Fibroblast of skin of scalp (primary cell): Measurements from ENCODE around the gene KCNK3.
"Not testable (repeated sequence)": the region's sequence is repeated elsewhere in the genome, so short reads cannot be mapped to it uniquely, and the experiment has no call there.

Source experiments
- DNase-seq: peaks from one replicate; pipeline ENCODE4 v3.0.0-alpha.2; 2013

KCNK3 gene

GRCh38 chr2:26733413-26733812 lies 40.9 kb downstream of the KCNK3 start:
- no peak for DNase-seq

- DNase-seq, result peak; percentile 72
These were observed 42.6 kb downstream of the KCNK3 start for GRCh38 chr2:26735097-26735496.

DNA sequence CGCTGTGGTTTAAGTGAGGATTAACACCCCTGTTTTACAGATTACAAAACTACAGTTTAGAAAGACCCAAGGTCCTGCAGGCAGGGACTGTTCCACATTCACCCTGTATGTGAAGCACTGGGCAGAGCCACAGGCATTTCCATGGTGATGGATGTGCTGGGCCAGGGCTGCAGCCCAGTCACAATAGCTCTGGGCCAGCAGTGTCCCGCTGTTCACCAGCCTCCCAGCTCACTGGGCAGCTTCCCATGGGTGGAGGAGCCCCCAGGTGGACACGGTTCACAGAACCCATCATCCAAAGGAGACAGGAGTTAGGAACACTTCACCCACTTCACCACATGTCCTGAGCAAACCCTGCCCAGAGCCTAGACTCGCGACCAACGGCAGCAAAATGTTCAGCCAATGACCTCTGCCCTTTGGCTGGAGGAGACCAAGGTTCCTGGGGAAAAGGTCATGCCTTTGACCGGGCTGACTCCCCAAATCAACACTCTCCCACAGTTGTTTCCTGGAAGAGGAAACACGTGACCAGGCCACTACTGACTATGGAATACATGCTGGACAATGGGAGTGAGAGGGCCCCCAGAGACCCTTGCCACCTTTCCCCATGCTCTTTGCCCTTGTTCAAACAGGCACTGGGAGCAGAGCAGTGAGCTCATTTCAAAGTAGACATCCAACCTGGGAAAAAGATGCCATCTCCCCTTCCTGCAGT lies 43.5 kb downstream of the KCNK3 start:
- no peak for DNase-seq

DNA sequence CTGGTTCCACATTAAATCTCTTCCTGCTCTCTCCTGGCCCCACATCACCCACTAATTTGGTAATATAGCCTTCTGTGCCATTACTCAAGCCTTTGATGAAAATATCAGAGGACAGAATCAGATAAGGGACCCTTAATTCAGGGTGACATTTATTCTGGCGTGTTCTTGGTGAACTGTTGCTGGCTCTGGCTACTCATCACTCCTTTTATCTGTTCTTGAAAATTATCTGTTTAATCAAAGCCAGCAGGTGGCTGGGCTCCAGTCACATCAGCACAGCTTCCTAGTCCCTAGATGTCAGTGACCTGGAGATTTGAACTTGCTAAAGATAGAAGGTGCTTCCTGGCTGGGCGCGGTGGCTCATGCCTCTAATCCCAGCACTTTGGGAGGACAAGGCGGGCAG lies 44.7 kb downstream of the KCNK3 start:
- DNase-seq, result no peak

- no peak for DNase-seq
These were observed 46.0 kb downstream of the KCNK3 start for GRCh38 chr2:26738481-26738880.

GRCh38 chr2:26739514-26739913 lies 47.0 kb downstream of the KCNK3 start:
- DNase-seq, result no peak

- DNase-seq, result no peak
These were observed 47.8 kb downstream of the KCNK3 start for GRCh38 chr2:26740346-26740745.

- no peak for DNase-seq
These were observed 48.4 kb downstream of the KCNK3 start for GRCh38 chr2:26740890-26741302.

GRCh38 chr2:26742048-26742770 lies 49.7 kb downstream of the KCNK3 start:
- no peak for DNase-seq

DNA sequence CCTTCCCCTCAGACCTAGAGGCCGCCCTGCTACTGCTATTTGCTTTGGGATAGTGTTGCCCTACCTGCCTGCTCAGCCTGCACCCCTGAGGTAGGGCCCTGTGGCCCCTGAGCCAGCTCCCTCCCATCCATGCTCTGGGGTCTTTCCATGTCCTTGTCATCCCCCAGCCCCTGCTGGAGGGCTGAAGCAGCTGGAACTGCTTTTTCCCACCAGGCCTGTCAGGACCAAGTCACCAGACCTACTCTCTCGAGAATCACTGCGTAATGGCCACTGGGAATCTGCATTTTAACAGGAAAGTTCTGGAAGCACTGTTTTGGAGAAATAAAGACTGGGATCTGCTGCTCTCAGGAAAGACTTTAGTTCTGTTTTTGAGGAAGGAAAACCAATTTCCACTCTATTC lies 51.3 kb downstream of the KCNK3 start:
- no peak for DNase-seq

GRCh38 chr2:26744953-26745352 lies 52.4 kb downstream of the KCNK3 start:
- no peak for DNase-seq

DNA sequence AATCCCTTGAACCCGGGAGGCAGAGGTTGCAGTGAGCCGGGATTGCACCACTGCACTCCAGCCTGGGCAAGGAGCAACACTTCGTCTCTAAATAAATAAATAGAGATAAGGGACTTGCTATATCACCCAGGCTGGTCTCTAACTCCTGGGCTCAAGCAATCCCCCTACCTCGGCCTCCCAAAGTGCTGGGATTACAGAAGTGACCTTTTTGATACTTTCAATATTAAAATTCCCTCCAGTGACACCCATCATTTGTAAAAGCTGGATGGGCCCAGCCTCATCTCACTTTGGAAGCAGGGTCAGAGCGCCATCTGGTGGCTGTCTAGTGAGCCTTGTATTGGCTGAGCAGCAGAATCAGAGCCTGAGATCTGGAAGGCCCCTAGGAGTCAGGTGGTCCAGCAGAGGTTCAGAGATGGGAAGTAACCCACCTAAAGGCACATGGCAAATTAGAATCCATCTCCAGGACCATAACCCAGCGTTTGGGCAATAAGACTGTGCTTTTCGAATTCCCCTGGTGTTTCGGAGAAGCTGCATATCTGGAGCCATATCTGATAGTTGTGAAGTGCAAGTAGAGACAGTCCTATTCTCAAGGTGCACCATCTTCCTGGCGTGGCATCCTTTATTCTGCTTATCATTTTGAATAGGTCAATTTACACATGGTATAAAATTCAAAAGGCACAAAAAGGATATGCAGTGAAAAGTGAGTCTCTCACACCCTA lies 53.2 kb downstream of the KCNK3 start:
- peak; percentile 77 for DNase-seq

DNA sequence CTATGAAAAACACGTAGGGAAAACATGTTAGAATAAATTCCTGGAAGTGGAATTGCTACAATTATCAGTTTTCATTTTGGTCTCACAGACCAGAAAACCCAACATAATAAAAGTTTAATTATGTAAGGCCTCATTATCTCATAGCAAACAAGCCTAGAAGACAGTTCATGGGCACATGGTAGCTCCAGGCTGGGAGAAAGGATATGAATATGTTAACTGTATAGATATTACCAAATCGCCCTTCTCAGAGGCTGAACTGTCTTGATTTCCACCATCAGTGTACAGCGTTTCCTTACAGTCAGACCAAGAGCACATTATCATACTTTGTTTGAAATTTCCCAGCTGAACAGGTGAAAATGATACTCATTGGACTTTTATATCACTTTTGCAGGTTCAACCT lies 54.4 kb downstream of the KCNK3 start:
- no peak for DNase-seq

GRCh38 chr2:26749787-26750420 lies 57.4 kb downstream of the KCNK3 start:
- peak; percentile 41 for DNase-seq

DNA sequence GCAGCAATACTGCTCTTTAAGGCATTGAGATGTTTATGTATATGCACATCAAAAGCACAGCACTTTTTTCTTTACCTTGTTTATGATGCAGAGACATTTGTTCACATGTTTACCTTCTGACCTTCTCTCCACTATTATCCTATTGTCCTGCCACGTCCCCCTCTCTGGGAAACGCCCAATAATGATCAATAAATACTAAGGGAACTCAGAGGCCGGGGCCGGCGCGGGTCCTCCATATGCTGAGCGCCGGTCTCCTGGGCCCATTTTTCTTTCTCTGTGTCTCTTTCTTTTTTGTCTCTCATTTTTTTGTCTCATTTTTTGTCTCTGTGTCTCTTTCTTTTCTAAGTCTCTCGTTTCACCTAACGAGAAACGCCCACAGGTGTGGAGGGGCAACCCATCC lies 57.9 kb downstream of the KCNK3 start:
- not testable (repeated sequence) for DNase-seq

DNA sequence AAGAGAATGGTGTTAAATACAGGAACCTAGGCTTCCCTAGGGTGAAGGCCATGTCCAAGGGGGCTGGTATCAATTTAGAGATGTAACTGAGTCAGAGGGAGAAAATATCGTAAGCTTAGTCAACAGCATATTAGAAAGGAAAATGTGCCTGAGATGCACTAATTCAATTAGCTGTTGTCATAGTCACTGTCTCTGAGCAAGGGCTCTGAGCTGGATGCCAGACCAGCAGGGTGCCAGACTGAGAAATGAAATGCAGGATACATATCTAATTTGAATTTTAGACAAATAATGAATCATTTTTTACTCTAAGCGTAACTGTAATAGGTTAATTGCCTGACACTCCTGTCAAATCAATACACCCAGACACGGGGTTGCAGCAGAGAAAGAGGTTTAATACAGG lies 60.1 kb downstream of the KCNK3 start:
- peak; percentile 88 for DNase-seq

- DNase-seq, result no peak
These were observed 62.0 kb downstream of the KCNK3 start for GRCh38 chr2:26754539-26754938.

GRCh38 chr2:26754972-26755670 lies 62.6 kb downstream of the KCNK3 start:
- no peak for DNase-seq

- DNase-seq, result no peak
These were observed 63.8 kb downstream of the KCNK3 start for GRCh38 chr2:26756337-26756736.

GRCh38 chr2:26757873-26758789 lies 65.6 kb downstream of the KCNK3 start:
- DNase-seq, result peak; percentile 99

- no peak for DNase-seq
These were observed 66.3 kb downstream of the KCNK3 start for GRCh38 chr2:26758790-26759321.
